ENCODE measurements around the gene COX8C.

GRCh38 chr14:93299866-93300265, 47.1 kb upstream of the COX8C start:
- TF ChIP-seq EP300 (IDR thresholded peaks at IDR 0.05) (no peak), CTCF (IDR thresholded peaks at IDR 0.05) (no peak)

Measured in stomach (tissue), 4 donors.